DOHH2 (cell line): ENCODE data around the gene SLC25A6.

Source experiments
- CTCF ChIP-seq: fragments of 200-600 bp; sonication (generic); IDR thresholded peaks from one replicate; pipeline ENCODE4 v1.5.1; 2014; ENCODE audit warnings: antibody characterized with exemption, mild to moderate bottlenecking, low read depth, low read length; ENCODE audit not compliant: poor library complexity, severe bottlenecking
- EZH2phosphoT487 ChIP-seq: fragments of 200-600 bp; sonication (generic); IDR thresholded peaks from 2 replicates; pipeline ENCODE4 v1.6.1; 2017; ENCODE audit warnings: borderline replicate concordance, mild to moderate bottlenecking, antibody characterized with exemption, low read length, moderate library complexity, mixed read lengths

DNA sequence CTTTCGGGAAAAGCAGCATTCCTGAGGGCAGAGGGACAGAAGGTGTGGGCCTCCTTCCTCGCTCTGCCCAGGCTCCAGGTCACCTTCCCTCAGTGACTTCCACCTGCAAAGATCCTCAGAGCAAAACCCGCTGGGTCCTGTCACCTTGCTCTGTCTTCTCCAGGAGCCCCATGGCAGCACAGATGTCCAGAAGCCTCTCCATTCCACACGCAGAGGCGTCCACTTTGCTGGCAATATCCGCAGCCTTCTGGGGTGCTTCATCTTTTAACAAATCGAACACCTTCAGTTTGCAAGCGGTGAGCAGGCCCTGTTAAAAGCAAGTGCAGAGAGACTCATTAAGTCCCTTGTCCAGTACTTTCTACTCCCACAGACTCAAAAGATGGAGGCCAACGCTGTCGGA is 33.5 kb upstream of the SLC25A6 start:
- TF ChIP-seq CTCF = no peak
- TF ChIP-seq EZH2phosphoT487 = no peak
